ENCODE data around the gene ERRFI1.

Gene ERRFI1

DNA sequence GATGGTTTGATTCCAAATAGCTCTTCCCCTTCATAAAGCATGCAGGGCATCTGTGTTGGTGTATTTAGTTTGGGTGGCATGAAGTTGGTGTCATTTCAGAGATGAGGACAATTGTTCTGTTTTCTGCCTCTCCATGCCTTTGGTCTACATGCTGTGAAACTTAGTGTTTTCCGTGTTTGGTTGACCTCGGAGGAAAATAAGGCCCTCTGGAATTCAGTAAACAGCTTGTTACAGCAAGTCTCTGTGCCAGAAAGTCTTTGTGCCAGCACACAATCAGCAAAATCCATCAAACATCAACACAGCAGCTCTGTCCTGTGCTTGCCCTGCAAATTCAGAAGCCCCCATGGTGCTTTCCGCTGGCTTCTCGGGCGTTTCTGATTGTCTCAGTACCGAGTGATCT is 55.1 kb downstream of the ERRFI1 start:
- no peak overlapping the region for H2BK12ac ChIP-seq (ENCODE audit: low read length)
- H2BK15ac ChIP-seq (ENCODE audit: low read length) = no peak overlapping the region
- no peaks in the 10 kb centered on the region for H3K79me1 ChIP-seq (ENCODE audit: low read depth, low read length)
- H2BK5ac ChIP-seq (ENCODE audit: low read length) = no peak overlapping the region
- no peak overlapping the region for H3K4me3 ChIP-seq (ENCODE audit: low read length in 2 of 2)
- no CpG with 5 or more reads among the region's 6 CpGs for whole genome bisulfite sequencing, 2 donors (ENCODE audit: extremely low coverage in 2 of 2, insufficient read length in 2 of 2, insufficient replicate concordance in 1 of 2)
- H2BK120ac ChIP-seq (ENCODE audit: low read depth, low read length) = no peak overlapping the region
- H3K4me2 ChIP-seq (ENCODE audit: insufficient read depth, low read length, poor library complexity, severe bottlenecking) = no peak overlapping the region
- no peak overlapping the region for H4K91ac ChIP-seq (ENCODE audit: low read depth, low read length, poor library complexity)
- no peak overlapping the region for H3K9ac ChIP-seq (ENCODE audit: low read depth, low read length, poor library complexity)
- H3K9me3 ChIP-seq (replicated peaks in 1 of 2; ENCODE audit: control insufficient read depth in 2 of 2, insufficient read depth in 1 of 2, low read depth in 1 of 2, low read length in 2 of 2) = peaks cover 0 to 2% of the 10 kb centered on the region in 2 donors
- H3K18ac ChIP-seq (ENCODE audit: low read length) = no peak overlapping the region
- peaks cover 24 to 75% of the 10 kb centered on the region in 2 donors for H3K36me3 ChIP-seq (replicated peaks in 1 of 2; ENCODE audit: control insufficient read depth in 2 of 2, insufficient read depth in 2 of 2, low read length in 2 of 2)
- no peak overlapping the region for H4K8ac ChIP-seq (ENCODE audit: low read depth, low read length)
- no peaks in the 10 kb centered on the region for H3K4me1 ChIP-seq (ENCODE audit: control insufficient read depth in 2 of 2, insufficient read depth in 1 of 2, low read depth in 1 of 2, low read length in 2 of 2)
- peak overlapping the region; percentile 25 for H3K23ac ChIP-seq (ENCODE audit: low read depth, low read length, poor library complexity)
- no peak for DNase-seq (ENCODE audit: low spot score)
- H3K4ac ChIP-seq (ENCODE audit: low read length) = no peak overlapping the region
- H2AK5ac ChIP-seq (ENCODE audit: low read depth, low read length) = no peak overlapping the region
- H3K27me3 ChIP-seq (ENCODE audit: control insufficient read depth in 3 of 3, insufficient read depth in 3 of 3, low read depth in 1 of 3, low read length in 3 of 3) = no peaks in the 10 kb centered on the region
- H2AFZ ChIP-seq (ENCODE audit: low read length) = no peak overlapping the region
- H3K14ac ChIP-seq (ENCODE audit: low read length) = no peak overlapping the region
- H3K27ac ChIP-seq (replicated peaks; ENCODE audit: low read length) = no peak overlapping the region

DNA sequence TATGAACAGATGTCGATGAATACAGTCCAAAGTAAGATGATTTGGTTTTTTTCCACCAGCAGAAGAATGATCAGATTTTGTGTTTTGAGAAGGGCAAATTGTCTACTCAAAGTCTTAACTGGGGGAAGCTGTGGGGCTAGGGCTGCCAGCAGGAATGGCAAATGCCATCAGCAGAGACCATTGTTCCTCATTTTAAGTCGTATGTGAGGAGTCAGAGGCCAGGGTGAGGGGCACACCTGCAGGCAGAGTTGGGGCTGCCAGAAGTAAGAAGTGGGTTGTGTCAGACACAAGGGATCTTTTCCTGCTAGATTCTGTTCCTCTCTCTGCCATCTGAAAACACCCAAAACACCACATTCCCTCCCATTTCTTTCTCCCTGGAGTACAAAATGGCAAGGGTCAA is 55.9 kb downstream of the ERRFI1 start:
- no peak for DNase-seq (ENCODE audit: low spot score)
- Histone ChIP-seq H3K9me3 (replicated peaks in 1 of 2; ENCODE audit: control insufficient read depth in 2 of 2, insufficient read depth in 1 of 2, low read depth in 1 of 2, low read length in 2 of 2) (peaks cover 0 to 2% of the 10 kb centered on the region in 2 donors), H2BK15ac (ENCODE audit: low read length) (no peak overlapping the region), H2BK12ac (ENCODE audit: low read length) (no peak overlapping the region), H3K4me1 (ENCODE audit: control insufficient read depth in 2 of 2, insufficient read depth in 1 of 2, low read depth in 1 of 2, low read length in 2 of 2) (no peaks in the 10 kb centered on the region), H2BK120ac (ENCODE audit: low read depth, low read length) (no peak overlapping the region), H3K14ac (ENCODE audit: low read length) (no peak overlapping the region), H3K18ac (ENCODE audit: low read length) (no peak overlapping the region), H2AFZ (ENCODE audit: low read length) (no peak overlapping the region), H3K27me3 (ENCODE audit: control insufficient read depth in 3 of 3, insufficient read depth in 3 of 3, low read depth in 1 of 3, low read length in 3 of 3) (no peaks in the 10 kb centered on the region), H3K4me3 (ENCODE audit: low read length in 2 of 2) (no peak overlapping the region), H3K27ac (replicated peaks; ENCODE audit: low read length) (no peak overlapping the region), H4K8ac (ENCODE audit: low read depth, low read length) (no peak overlapping the region), H2BK5ac (ENCODE audit: low read length) (no peak overlapping the region), H2AK5ac (ENCODE audit: low read depth, low read length) (no peak overlapping the region), H3K9ac (ENCODE audit: low read depth, low read length, poor library complexity) (no peak overlapping the region), H3K4ac (ENCODE audit: low read length) (no peak overlapping the region), H4K91ac (ENCODE audit: low read depth, low read length, poor library complexity) (no peak overlapping the region), H3K23ac (ENCODE audit: low read depth, low read length, poor library complexity) (no peak overlapping the region), H3K36me3 (replicated peaks in 1 of 2; ENCODE audit: control insufficient read depth in 2 of 2, insufficient read depth in 2 of 2, low read length in 2 of 2) (peaks cover 30 to 77% of the 10 kb centered on the region in 2 donors), H3K4me2 (ENCODE audit: insufficient read depth, low read length, poor library complexity, severe bottlenecking) (no peak overlapping the region), H3K79me1 (ENCODE audit: low read depth, low read length) (no peaks in the 10 kb centered on the region)
- no CpG with 5 or more reads among the region's 2 CpGs for WGBS, 2 donors (ENCODE audit: extremely low coverage in 2 of 2, insufficient read length in 2 of 2, insufficient replicate concordance in 1 of 2)

DNA sequence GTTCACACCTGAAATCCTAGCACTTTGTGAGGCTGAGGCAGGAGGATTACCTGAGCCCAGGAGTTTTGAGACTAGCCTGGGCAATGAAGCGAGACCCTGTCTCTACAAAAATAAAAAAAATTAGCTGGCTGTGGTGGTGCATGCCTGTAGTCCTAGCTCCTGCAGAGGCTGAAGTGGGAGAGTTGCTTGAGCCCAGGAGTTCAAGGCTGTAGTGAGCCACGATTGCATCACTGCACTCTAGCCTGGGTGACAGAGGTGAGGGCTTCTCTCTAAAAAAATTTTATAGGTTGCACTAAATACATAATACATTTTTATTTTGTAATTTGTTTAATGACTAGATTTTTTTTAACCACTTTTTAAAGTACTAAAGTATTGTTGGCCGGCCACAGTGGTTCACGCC is 58.5 kb downstream of the ERRFI1 start:
- Histone ChIP-seq H3K14ac (ENCODE audit: low read length) (no peak overlapping the region), H3K4me1 (ENCODE audit: control insufficient read depth in 2 of 2, insufficient read depth in 1 of 2, low read depth in 1 of 2, low read length in 2 of 2) (no peaks in the 10 kb centered on the region), H2AFZ (ENCODE audit: low read length) (no peak overlapping the region), H3K36me3 (replicated peaks in 1 of 2; ENCODE audit: control insufficient read depth in 2 of 2, insufficient read depth in 2 of 2, low read length in 2 of 2) (peaks cover 40 to 95% of the 10 kb centered on the region in 2 donors), H3K4ac (ENCODE audit: low read length) (no peak overlapping the region), H2BK15ac (ENCODE audit: low read length) (no peak overlapping the region), H4K8ac (ENCODE audit: low read depth, low read length) (no peak overlapping the region), H2BK12ac (ENCODE audit: low read length) (no peak overlapping the region), H3K27me3 (ENCODE audit: control insufficient read depth in 3 of 3, insufficient read depth in 3 of 3, low read depth in 1 of 3, low read length in 3 of 3) (no peaks in the 10 kb centered on the region), H4K91ac (ENCODE audit: low read depth, low read length, poor library complexity) (no peak overlapping the region), H3K9me3 (replicated peaks in 1 of 2; ENCODE audit: control insufficient read depth in 2 of 2, insufficient read depth in 1 of 2, low read depth in 1 of 2, low read length in 2 of 2) (no peaks in the 10 kb centered on the region), H2AK5ac (ENCODE audit: low read depth, low read length) (no peak overlapping the region), H3K79me1 (ENCODE audit: low read depth, low read length) (peaks cover 3% of the 10 kb centered on the region), H2BK5ac (ENCODE audit: low read length) (no peak overlapping the region), H2BK120ac (ENCODE audit: low read depth, low read length) (no peak overlapping the region), H3K27ac (replicated peaks; ENCODE audit: low read length) (no peak overlapping the region), H3K4me2 (ENCODE audit: insufficient read depth, low read length, poor library complexity, severe bottlenecking) (no peak overlapping the region), H3K9ac (ENCODE audit: low read depth, low read length, poor library complexity) (no peak overlapping the region), H3K23ac (ENCODE audit: low read depth, low read length, poor library complexity) (no peak overlapping the region), H3K18ac (ENCODE audit: low read length) (no peak overlapping the region), H3K4me3 (ENCODE audit: low read length in 2 of 2) (no peak overlapping the region)
- DNase-seq (ENCODE audit: low spot score) = no peak
- WGBS, 2 donors (ENCODE audit: extremely low coverage in 2 of 2, insufficient read length in 2 of 2, insufficient replicate concordance in 1 of 2) = no CpG with 5 or more reads among the region's 4 CpGs

DNA sequence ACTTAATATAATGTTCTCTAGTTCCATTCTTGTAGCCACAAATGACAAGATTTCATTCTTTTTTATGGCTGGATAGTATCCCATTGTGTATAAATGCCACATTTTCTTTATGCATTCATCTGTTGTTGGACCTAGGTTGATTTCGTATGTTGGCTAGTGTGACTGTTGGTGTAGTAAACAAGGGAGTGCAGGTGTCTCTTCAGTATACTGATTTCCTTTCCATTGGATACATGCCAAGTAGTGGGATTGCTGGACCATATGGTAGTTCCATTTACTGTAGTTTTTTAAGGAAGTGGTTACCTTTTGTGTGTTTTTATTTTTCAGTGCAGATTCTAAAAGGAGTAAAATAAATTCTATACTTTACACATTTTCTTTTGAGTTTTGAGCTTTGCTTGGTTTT is 58.9 kb downstream of the ERRFI1 start:
- no CpG with 5 or more reads among the region's 1 CpG for WGBS, 2 donors (ENCODE audit: extremely low coverage in 2 of 2, insufficient read length in 2 of 2, insufficient replicate concordance in 1 of 2)
- Histone ChIP-seq H2BK15ac (ENCODE audit: low read length) (no peak overlapping the region), H4K8ac (ENCODE audit: low read depth, low read length) (no peak overlapping the region), H3K18ac (ENCODE audit: low read length) (no peak overlapping the region), H3K79me1 (ENCODE audit: low read depth, low read length) (peaks cover 3% of the 10 kb centered on the region), H2BK5ac (ENCODE audit: low read length) (no peak overlapping the region), H2AFZ (ENCODE audit: low read length) (no peak overlapping the region), H3K9me3 (replicated peaks in 1 of 2; ENCODE audit: control insufficient read depth in 2 of 2, insufficient read depth in 1 of 2, low read depth in 1 of 2, low read length in 2 of 2) (no peaks in the 10 kb centered on the region), H2AK5ac (ENCODE audit: low read depth, low read length) (no peak overlapping the region), H3K9ac (ENCODE audit: low read depth, low read length, poor library complexity) (no peak overlapping the region), H2BK120ac (ENCODE audit: low read depth, low read length) (no peak overlapping the region), H3K4me2 (ENCODE audit: insufficient read depth, low read length, poor library complexity, severe bottlenecking) (no peak overlapping the region), H3K23ac (ENCODE audit: low read depth, low read length, poor library complexity) (no peak overlapping the region), H3K27ac (replicated peaks; ENCODE audit: low read length) (no peak overlapping the region), H3K4me1 (ENCODE audit: control insufficient read depth in 2 of 2, insufficient read depth in 1 of 2, low read depth in 1 of 2, low read length in 2 of 2) (peaks cover 0 to 2% of the 10 kb centered on the region in 2 donors), H3K14ac (ENCODE audit: low read length) (no peak overlapping the region), H2BK12ac (ENCODE audit: low read length) (no peak overlapping the region), H3K4me3 (ENCODE audit: low read length in 2 of 2) (no peak overlapping the region), H3K4ac (ENCODE audit: low read length) (no peak overlapping the region), H3K36me3 (replicated peaks in 1 of 2; ENCODE audit: control insufficient read depth in 2 of 2, insufficient read depth in 2 of 2, low read length in 2 of 2) (peaks cover 38 to 91% of the 10 kb centered on the region in 2 donors), H3K27me3 (ENCODE audit: control insufficient read depth in 3 of 3, insufficient read depth in 3 of 3, low read depth in 1 of 3, low read length in 3 of 3) (no peaks in the 10 kb centered on the region), H4K91ac (ENCODE audit: low read depth, low read length, poor library complexity) (no peak overlapping the region)
- no peak for DNase-seq (ENCODE audit: low spot score)
